ENCODE results near the gene HTD2. TPM values are rescaled to one million over a fixed set of nuclear protein-coding genes. Genes with fewer than 3 reads are reported as not detected.
"Not testable (repeated sequence)": the region's sequence is repeated elsewhere in the genome, so short reads cannot be mapped to it uniquely, and the experiment has no call there.

The HTD2 gene
- total and polyA plus RNA-seq, 2 experiments from 2014 or later = 5.4 to 17.0 TPM

- no peak overlapping the region for H2AFZ ChIP-seq
- H3K79me2 ChIP-seq (ENCODE audit: insufficient read depth) = no peaks in the 10 kb centered on the region
- no peak overlapping the region for H3K9ac ChIP-seq
- H3K27ac ChIP-seq = no peak overlapping the region
- DNase-seq = no peak
- no peaks in the 10 kb centered on the region for H3K4me1 ChIP-seq (ENCODE audit: insufficient read depth)
- H3K9me3 ChIP-seq (ENCODE audit: low read depth) = no peaks in the 10 kb centered on the region
- H3K4me2 ChIP-seq (ENCODE audit: unreplicated experiment) = no peak overlapping the region
- no peaks in the 10 kb centered on the region for H3K27me3 ChIP-seq (replicated peaks; ENCODE audit: insufficient read depth)
- H4K20me1 ChIP-seq (ENCODE audit: insufficient read depth) = no peaks in the 10 kb centered on the region
- no peaks in the 10 kb centered on the region for H3K9me2 ChIP-seq (ENCODE audit: insufficient read depth)
- in situ Hi-C loops (cut with MboI) = no loop called here
- 69 to 72% methylated on average over 7 of the region's 7 CpGs for WGBS, 2 experiments (ENCODE audit: low coverage in 1 of 2, low lambda C conversion rate in 2 of 2, missing lambda C conversion rate in 2 of 2)
- TF ChIP-seq EZH2 (IDR thresholded peaks at IDR 0.05; ENCODE audit: insufficient read depth, poor library complexity, severe bottlenecking) = no peak
- TF ChIP-seq EZH2phosphoT487 (IDR thresholded peaks at IDR 0.05; ENCODE audit: insufficient read depth, low read depth) = no peak
- no peak overlapping the region for H3K4me3 ChIP-seq
- no peaks in the 10 kb centered on the region for H3K36me3 ChIP-seq (ENCODE audit: low read depth)
- no peaks in the 10 kb centered on the region for H3F3A ChIP-seq (ENCODE audit: insufficient read depth)
Observed at GRCh38 chr3:58281069-58281468, 25.3 kb upstream of the HTD2 start.

DNA sequence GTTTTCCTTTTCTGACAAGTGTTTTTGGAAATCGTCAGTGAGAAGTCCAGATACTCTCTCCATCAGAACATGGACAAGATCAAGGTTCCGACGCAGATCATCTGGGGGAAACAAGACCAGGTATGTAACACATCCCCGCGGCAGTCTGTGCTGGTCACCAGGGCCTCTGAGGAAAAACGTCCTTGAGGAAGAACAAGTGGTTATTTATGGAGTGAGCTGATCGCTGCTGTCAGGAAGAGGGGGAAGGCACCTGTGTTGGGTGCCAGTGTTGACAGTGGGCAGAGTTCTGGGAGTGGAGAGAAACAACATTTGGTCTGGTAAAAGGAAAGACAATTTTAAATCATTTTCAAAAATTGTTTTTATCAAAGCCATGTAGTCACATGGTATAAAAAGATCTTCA, 21.0 kb upstream of the HTD2 start:
- Histone ChIP-seq H3K4me3 (no peak overlapping the region), H3K79me2 (ENCODE audit: insufficient read depth) (no peaks in the 10 kb centered on the region), H3K9me3 (ENCODE audit: low read depth) (no peaks in the 10 kb centered on the region), H3K9me2 (ENCODE audit: insufficient read depth) (no peaks in the 10 kb centered on the region), H3K27ac (no peak overlapping the region), H3K36me3 (ENCODE audit: low read depth) (no peaks in the 10 kb centered on the region), H3K4me2 (ENCODE audit: unreplicated experiment) (no peak overlapping the region), H3K4me1 (ENCODE audit: insufficient read depth) (no peaks in the 10 kb centered on the region), H3F3A (ENCODE audit: insufficient read depth) (no peaks in the 10 kb centered on the region), H2AFZ (no peak overlapping the region), H4K20me1 (ENCODE audit: insufficient read depth) (no peaks in the 10 kb centered on the region), H3K27me3 (replicated peaks; ENCODE audit: insufficient read depth) (no peaks in the 10 kb centered on the region), H3K9ac (no peak overlapping the region)
- TF ChIP-seq EZH2 (IDR thresholded peaks at IDR 0.05; ENCODE audit: insufficient read depth, poor library complexity, severe bottlenecking) (no peak), EZH2phosphoT487 (IDR thresholded peaks at IDR 0.05; ENCODE audit: insufficient read depth, low read depth) (no peak)
- no peak for DNase-seq
- in situ Hi-C loops (cut with MboI) = no loop called here
- 81 to 84% methylated on average over 7 of the region's 7 CpGs for WGBS, 2 experiments (ENCODE audit: low coverage in 1 of 2, low lambda C conversion rate in 2 of 2, missing lambda C conversion rate in 2 of 2)

GRCh38 chr3:58287354-58287753, 19.0 kb upstream of the HTD2 start:
- no peaks in the 10 kb centered on the region for H3K4me1 ChIP-seq (ENCODE audit: insufficient read depth)
- H3K9me3 ChIP-seq (ENCODE audit: low read depth) = no peaks in the 10 kb centered on the region
- no peak overlapping the region for H3K27ac ChIP-seq
- in situ Hi-C loops (cut with MboI) = no loop called here
- H2AFZ ChIP-seq = no peak overlapping the region
- no peaks in the 10 kb centered on the region for H3K36me3 ChIP-seq (ENCODE audit: low read depth)
- no peaks in the 10 kb centered on the region for H4K20me1 ChIP-seq (ENCODE audit: insufficient read depth)
- H3F3A ChIP-seq (ENCODE audit: insufficient read depth) = no peaks in the 10 kb centered on the region
- no peak overlapping the region for H3K9ac ChIP-seq
- DNase-seq = no peak
- H3K4me2 ChIP-seq (ENCODE audit: unreplicated experiment) = no peak overlapping the region
- no peaks in the 10 kb centered on the region for H3K27me3 ChIP-seq (replicated peaks; ENCODE audit: insufficient read depth)
- no peak for TF ChIP-seq EZH2 (IDR thresholded peaks at IDR 0.05; ENCODE audit: insufficient read depth, poor library complexity, severe bottlenecking)
- no peak for TF ChIP-seq EZH2phosphoT487 (IDR thresholded peaks at IDR 0.05; ENCODE audit: insufficient read depth, low read depth)
- H3K4me3 ChIP-seq = no peak overlapping the region
- H3K9me2 ChIP-seq (ENCODE audit: insufficient read depth) = no peaks in the 10 kb centered on the region
- no peaks in the 10 kb centered on the region for H3K79me2 ChIP-seq (ENCODE audit: insufficient read depth)
- WGBS, 2 experiments (ENCODE audit: low coverage in 1 of 2, low lambda C conversion rate in 2 of 2, missing lambda C conversion rate in 2 of 2) = 91 to 92% methylated on average over 6 of the region's 6 CpGs

DNA sequence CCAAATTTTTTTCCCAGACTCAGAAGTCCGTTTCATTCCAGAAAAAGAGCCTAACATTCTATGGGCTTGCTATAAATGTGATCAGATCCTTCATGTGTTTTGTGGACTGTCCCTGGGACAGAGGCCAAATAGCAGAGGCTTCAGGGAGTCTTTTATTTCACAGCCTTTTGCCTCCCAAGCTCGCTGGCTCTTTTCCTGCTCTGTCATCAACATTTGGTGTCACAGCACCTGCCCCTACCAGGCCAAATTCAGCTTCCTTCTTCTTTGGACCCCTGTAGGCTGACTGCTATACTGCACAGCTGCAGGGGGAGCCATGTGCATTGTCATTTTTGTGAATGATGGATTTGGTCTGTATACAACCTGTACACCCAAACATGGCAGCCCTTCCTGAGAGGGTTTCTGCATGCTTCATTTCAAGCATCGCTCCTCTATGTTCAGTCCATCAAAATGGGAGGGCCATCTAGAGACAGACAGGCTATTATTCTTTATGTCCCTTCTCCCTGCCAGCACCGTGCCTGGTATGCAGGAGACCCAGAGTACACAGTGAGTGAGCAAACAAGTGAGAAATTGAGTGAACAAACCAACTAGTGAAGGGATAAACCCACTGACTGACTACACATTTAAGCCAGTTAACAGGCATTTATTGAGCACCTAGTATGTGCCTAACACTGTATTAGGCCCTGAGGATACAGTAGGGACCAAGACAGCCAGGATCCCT, 18.1 kb upstream of the HTD2 start:
- H3K9ac ChIP-seq = no peak overlapping the region
- H3K4me3 ChIP-seq = no peak overlapping the region
- no peaks in the 10 kb centered on the region for H3K79me2 ChIP-seq (ENCODE audit: insufficient read depth)
- no peak overlapping the region for H3K4me2 ChIP-seq (ENCODE audit: unreplicated experiment)
- no peaks in the 10 kb centered on the region for H3K27me3 ChIP-seq (replicated peaks; ENCODE audit: insufficient read depth)
- H4K20me1 ChIP-seq (ENCODE audit: insufficient read depth) = no peaks in the 10 kb centered on the region
- H3K4me1 ChIP-seq (ENCODE audit: insufficient read depth) = no peaks in the 10 kb centered on the region
- no peaks in the 10 kb centered on the region for H3K36me3 ChIP-seq (ENCODE audit: low read depth)
- H3K9me3 ChIP-seq (ENCODE audit: low read depth) = no peaks in the 10 kb centered on the region
- H3K9me2 ChIP-seq (ENCODE audit: insufficient read depth) = no peaks in the 10 kb centered on the region
- H3F3A ChIP-seq (ENCODE audit: insufficient read depth) = no peaks in the 10 kb centered on the region
- WGBS, 2 experiments (ENCODE audit: low coverage in 1 of 2, low lambda C conversion rate in 2 of 2, missing lambda C conversion rate in 2 of 2) = 82 to 84% methylated on average over 4 of the region's 4 CpGs
- H3K27ac ChIP-seq = no peak overlapping the region
- DNase-seq = no peak
- no peak for TF ChIP-seq EZH2phosphoT487 (IDR thresholded peaks at IDR 0.05; ENCODE audit: insufficient read depth, low read depth)
- no peak for TF ChIP-seq EZH2 (IDR thresholded peaks at IDR 0.05; ENCODE audit: insufficient read depth, poor library complexity, severe bottlenecking)
- no peak overlapping the region for H2AFZ ChIP-seq
- in situ Hi-C loops (cut with MboI) = no loop called here

GRCh38 chr3:58288964-58289613, 17.2 kb upstream of the HTD2 start:
- H3K9me2 ChIP-seq (ENCODE audit: insufficient read depth); H3K4me2 ChIP-seq (ENCODE audit: unreplicated experiment); H4K20me1 ChIP-seq (ENCODE audit: insufficient read depth); H3K27me3 ChIP-seq (replicated peaks; ENCODE audit: insufficient read depth); H3K4me3 ChIP-seq; H3K36me3 ChIP-seq (ENCODE audit: low read depth); H3K79me2 ChIP-seq (ENCODE audit: insufficient read depth); H3K9me3 ChIP-seq (ENCODE audit: low read depth); H3K27ac ChIP-seq; in situ Hi-C loops (cut with MboI); H3F3A ChIP-seq (ENCODE audit: insufficient read depth); H3K4me1 ChIP-seq (ENCODE audit: insufficient read depth); H2AFZ ChIP-seq; H3K9ac ChIP-seq; DNase-seq: not testable (repeated sequence)
- 70 to 83% methylated on average over 4 of the region's 4 CpGs for WGBS, 2 experiments (ENCODE audit: low coverage in 1 of 2, low lambda C conversion rate in 2 of 2, missing lambda C conversion rate in 2 of 2)

- H3K79me2 ChIP-seq (ENCODE audit: insufficient read depth); in situ Hi-C loops (cut with MboI): not testable (repeated sequence)
- 94% methylated on average over 18 of the region's 33 CpGs; no CpG with 5 or more reads in 1 of the 2 experiments for WGBS, 2 experiments (ENCODE audit: low coverage in 1 of 2, low lambda C conversion rate in 2 of 2, missing lambda C conversion rate in 2 of 2)
Observed at GRCh38 chr3:58290446-58290845, 15.9 kb upstream of the HTD2 start.

More at GRCh38 chr3:58290446-58290845, 15.9 kb upstream of the HTD2 start:
- H3K4me3 ChIP-seq; H3K4me2 ChIP-seq (ENCODE audit: unreplicated experiment); H3K36me3 ChIP-seq (ENCODE audit: low read depth); H3K9ac ChIP-seq; H3K27ac ChIP-seq; H3K9me2 ChIP-seq (ENCODE audit: insufficient read depth); DNase-seq; H3F3A ChIP-seq (ENCODE audit: insufficient read depth); H2AFZ ChIP-seq; H3K27me3 ChIP-seq (replicated peaks; ENCODE audit: insufficient read depth); H3K9me3 ChIP-seq (ENCODE audit: low read depth); H4K20me1 ChIP-seq (ENCODE audit: insufficient read depth); H3K4me1 ChIP-seq (ENCODE audit: insufficient read depth): not testable (repeated sequence)
